SHP77 treated with DMSO at 0.1 percent for 48 hours (cell line): ENCODE measurements around the gene DRG2.

ENCODE experiments used
- DNase-seq: peaks from one replicate; lab custom pipeline; 2025; lab: John Stamatoyannopoulos, UW

Gene DRG2

DNA sequence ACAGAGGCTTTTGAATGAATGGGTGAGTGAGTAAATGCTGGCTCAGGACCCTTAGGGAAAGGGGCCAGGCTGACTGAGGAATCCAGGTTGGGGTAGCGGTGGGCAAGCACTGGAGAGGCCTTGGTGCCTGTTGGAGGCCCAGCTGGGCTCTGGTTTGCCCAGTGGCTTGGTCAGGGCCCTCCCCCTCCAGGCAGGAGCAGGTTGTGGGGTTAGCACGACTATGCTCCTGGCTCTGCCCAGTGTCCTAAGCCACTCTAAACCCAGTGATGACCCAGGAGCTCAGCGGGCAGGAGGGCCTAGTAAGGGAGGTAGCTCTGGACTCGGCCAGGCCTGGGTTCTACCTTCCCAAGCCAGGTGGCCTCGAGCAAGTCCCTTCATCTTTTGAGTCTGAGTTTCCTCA, 28.3 kb downstream of the DRG2 start:
- no peak for DNase-seq

DNA sequence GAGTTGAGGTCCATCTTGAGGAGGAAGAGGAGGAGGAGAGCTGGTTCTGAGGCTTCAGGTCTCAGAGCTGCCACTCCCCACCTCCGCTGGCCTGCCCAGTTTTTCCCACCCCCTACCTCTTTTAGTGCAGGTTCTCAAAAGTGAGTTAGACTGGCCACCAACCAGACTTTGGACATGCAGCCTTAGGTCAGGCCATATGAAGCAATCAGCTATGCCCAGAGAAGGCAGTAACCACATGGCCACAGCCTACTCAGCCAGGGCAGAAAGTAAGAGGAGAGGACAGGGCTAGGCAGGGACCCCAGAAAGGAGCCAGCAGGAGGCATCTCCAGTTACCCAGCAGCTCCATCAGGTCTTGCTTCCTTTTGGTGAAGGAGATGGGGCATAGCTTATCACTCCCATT, 29.8 kb downstream of the DRG2 start:
- no peak for DNase-seq

DNA sequence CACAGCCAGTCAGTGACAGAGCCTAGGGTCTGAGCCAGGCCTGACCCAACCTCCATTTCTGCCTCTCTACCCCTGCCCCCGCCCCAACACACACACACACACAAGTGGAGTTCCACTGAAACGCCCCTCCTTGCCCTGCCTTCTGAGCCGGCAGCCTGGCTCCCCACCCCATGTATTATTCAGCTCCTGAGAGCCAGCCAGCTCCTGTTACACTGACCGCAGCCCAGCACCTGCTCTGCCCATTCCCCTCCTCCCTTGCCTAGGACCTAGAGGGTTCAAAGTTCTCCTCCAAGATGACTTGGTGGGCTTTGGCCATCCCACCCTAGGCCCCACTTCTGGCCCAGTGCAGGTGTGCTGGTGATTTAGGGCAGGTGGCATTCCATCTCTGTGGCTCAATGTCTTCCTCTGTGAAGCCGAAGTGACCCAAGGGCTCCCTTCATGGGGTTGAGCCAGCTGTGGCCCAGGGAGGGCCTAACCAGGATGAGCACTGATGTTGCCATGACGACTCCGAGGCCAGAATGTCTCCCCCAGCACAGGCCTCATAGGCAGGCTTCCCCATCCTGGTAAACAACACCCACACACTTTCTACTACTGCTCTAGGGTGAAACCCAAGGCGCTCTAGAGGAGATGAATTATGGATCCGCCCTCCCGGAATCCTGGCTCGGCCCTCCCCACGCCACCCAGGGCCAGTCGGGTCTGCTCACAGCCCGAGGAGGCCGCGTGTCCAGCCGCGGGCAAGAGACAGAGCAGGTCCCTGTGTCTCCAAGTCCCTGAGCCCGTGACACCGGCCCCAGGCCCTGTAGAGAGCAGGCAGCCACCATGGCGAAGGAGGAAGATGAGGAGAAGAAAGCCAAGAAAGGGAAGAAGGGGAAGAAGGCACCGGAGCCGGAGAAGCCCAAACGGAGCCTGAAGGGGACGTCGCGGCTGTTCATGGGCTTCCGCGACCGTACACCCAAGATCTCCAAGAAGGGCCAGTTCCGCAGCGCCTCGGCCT, 30.5 kb downstream of the DRG2 start:
- DNase-seq = no peak

GRCh38 chr17:18119166-18119745, 31.5 kb downstream of the DRG2 start:
- DNase-seq = no peak

DNA sequence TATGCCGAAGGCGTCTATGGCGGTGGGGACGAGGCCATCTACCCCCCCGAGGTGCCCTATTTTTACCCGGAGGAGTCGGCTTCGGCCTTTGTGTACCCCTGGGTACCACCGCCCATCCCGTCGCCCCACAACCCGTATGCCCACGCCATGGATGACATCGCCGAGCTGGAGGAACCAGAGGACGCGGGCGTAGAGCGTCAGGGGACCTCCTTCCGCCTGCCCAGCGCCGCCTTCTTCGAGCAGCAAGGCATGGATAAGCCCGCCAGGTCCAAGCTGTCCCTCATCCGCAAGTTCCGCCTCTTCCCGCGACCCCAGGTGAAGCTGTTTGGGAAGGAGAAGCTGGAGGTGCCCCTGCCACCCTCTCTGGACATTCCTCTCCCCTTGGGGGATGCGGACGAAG, 32.2 kb downstream of the DRG2 start:
- no peak for DNase-seq

- DNase-seq = no peak
These were observed 32.8 kb downstream of the DRG2 start for GRCh38 chr17:18120461-18121017.

- DNase-seq = no peak
These were observed 33.6 kb downstream of the DRG2 start for GRCh38 chr17:18121144-18121910.

DNA sequence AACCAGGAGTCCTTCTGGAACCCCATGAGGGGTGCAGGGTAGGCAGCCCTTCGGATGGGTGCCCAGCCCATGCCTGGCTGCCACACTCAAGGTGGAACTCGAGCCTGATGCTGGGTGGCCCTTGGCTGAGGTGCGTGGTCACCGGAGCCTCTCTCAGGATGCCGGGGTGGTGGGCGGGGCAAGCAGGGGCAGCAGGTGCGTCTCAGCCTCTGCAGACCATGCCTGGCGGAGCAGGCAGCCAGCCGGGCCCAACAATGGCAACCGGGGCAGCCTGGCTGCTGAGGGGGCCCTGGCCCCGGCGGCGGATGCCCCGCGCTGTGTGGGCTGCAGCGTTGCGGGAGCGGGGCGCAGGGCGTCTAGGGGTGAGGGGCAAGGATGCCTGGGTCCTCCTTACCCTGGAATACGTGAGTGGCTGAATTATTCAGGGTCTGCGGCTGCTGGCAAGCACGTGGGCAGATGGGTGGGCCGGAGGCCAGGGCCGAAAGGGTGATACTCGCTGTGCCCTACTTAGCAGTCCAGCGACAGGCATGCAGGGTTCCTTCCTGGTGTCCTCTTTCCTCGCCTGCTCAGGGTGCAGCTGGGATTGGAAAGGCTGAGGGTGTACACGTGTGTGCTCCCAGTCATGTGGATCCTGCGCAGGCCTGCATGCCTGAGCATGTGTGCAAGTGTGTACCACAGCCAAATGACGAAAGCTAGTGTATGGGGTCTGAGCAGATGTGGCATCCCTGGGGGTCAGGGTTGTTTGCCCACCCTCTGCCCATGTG, 35.4 kb downstream of the DRG2 start:
- DNase-seq = no peak

- no peak for DNase-seq
These were observed 36.8 kb downstream of the DRG2 start for GRCh38 chr17:18124345-18125126.

- peak; percentile 49 for DNase-seq
These were observed 41.3 kb downstream of the DRG2 start for GRCh38 chr17:18129041-18129502.

DNA sequence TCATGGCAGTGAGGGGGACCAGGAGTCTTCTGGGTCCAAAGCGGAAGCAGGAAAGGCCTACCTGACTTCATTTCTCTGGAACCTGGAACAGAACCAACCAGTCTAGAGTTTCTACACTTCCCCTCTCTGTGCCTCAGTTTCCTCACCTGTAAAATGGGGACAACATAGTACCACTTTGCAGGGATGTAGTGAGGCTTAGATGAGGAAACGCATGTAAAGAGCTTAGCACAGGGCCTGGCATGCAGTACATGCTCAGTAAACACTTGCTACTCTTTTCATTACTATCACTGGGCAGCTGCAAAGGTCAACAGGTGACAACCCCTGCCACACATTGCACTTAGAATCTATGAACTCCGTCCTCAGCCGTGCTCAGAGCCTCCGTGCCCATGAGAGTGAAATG, 45.0 kb downstream of the DRG2 start:
- DNase-seq = no peak

DNA sequence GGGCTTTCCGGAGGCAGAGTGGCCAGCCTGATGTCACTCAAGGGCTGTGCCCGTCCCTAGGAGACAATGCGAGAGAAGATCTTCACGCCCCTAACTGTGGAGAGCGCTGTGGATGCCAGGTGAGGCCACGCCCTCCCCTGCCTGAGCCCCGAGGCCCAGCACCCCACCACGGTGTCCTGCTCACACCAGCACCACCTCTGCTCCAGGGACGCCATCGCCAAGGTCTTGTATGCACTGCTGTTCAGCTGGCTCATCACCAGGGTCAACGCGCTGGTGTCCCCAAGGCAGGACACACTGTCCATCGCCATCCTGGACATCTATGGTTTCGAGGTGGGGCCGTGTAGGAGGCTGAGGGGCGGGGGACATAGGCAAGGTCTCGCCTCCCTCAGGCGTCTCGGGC, 48.6 kb downstream of the DRG2 start:
- DNase-seq = no peak

DNA sequence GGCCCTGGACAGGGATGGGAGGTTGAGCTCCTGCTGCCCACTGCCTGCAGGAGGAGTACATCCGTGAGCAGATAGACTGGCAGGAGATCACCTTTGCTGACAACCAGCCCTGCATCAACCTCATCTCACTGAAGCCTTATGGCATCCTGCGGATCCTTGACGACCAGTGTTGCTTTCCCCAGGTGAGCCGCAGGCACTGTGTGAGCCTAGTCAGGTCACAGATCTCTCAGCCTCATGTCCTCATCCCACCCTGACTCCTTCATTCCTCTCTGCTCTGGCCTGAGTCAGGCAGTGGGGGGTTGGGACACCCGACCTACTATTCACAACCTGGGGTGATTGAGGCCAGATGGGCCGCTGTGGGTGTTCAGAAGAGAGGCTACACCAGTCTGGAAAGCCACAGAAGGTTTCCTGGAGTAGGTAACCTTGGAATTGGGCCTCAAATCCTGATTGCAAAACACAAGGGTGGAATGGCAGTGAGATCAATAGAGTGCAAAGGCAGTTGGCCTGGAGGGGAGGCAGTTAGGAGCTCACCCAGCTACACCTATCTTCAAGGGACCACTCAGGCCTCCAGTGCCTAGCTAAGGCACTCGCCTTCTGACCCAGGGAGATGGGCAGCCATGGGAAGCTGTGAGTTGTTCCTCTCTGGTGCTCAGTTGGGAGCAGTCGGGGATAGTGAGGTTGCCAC, 50.5 kb downstream of the DRG2 start:
- no peak for DNase-seq

DNA sequence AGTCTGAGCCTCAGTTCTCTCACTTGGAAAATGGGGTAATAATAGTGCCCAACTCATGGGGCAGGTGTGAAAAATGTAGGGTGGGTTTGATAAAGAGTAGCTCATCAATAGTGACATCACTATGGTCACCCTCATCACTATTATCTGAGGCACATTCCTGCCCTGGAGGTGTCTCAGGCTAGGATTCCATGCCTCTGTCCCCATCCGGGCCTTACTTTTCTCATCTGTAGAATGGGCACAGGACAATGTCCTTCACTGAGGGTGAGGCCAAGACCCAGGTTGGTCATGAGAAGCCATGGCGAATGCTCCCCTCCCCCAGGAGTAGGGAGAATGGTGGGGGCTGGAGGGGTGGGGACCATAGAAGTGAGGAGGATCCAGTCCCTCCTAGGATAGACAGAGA, 51.3 kb downstream of the DRG2 start:
- no peak for DNase-seq

GRCh38 chr17:18139498-18139897, 51.8 kb downstream of the DRG2 start:
- DNase-seq = no peak

- no peak for DNase-seq
These were observed 52.2 kb downstream of the DRG2 start for GRCh38 chr17:18139949-18140348.

DNA sequence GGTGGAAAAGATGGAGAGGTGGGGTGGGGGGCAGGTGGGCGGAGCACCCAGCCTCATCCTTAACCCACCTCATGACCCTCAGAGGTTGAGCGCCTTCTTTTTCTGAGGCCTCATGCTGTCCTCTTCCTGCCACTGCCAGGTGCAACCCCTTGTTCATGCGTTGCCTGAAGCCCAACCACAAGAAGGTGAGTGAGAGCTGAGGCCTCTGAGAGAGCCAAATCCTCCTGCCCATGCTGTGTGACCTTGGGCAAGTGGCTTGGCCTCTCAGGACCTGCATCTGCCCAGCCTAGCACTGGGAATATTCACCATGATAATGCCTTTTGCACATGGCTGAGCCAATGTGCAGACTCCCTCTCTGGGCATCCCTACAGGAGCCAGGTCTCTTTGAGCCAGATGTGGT, 52.9 kb downstream of the DRG2 start:
- no peak for DNase-seq

DNA sequence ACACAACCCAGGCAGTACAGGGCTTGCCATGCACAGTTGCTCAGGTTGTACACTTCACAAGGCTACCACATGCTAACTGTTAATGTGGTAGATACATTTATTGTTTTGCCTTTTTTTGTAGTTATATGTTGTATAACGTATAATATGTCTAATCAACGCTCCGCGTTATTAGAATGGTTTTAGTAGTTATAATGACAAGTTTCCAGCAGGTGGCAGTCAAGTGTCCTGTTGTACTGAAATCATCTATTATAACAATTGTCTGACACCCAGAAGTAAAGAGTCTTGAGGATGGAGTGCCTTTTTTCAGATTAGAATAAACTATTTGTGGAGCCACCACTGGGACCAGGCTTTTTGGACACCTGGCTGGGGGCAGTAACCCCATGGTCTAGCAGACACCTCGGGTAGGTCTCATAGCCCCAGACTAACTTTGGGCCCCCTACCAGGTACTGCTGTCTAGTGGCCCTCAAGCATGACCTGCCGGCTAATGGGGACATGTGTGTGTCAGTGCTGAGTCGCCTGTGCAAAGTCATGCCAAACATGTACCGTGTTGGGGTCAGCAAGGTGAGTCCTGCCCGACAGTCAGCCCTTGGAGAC, 53.6 kb downstream of the DRG2 start:
- DNase-seq = peak; percentile 66

GRCh38 chr17:18142417-18142816, 54.7 kb downstream of the DRG2 start:
- DNase-seq = no peak
